SK-N-SH (cell line): Measurements from ENCODE around the gene RRH. TPM values are rescaled to one million over a fixed set of nuclear protein-coding genes. Genes with fewer than 3 reads are reported as not detected.

Source experiments
- CTCF ChIA-PET: fragments of 300-600, 350-600 bp; formaldehyde crosslinking; extraction: SDS; loops from one replicate; lab custom pipeline; 2021; lab: Yijun Ruan, JAX
- POLR2A ChIA-PET: fragments of 350-600 bp; sonication (Branson Sonifier 250); formaldehyde crosslinking; extraction: SDS; loops from one replicate; lab custom pipeline; 2020; ENCODE audit warnings: antibody characterized with exemption, inconsistent platforms; lab: Yijun Ruan, JAX
- DNase-seq: peaks from one replicate; pipeline ENCODE4 v3.0.0; 2012
- H2AFZ ChIP-seq: fragments of 200-600 bp; sonication (generic); 2 replicates; pipeline ENCODE4 v1.8.1; 2016; ENCODE audit warnings: antibody characterized with exemption, mild to moderate bottlenecking, low read depth
- H3F3A ChIP-seq: fragments of 200-600 bp; sonication (generic); replicated peaks from 2 replicates; pipeline ENCODE3; 2016; ENCODE audit warnings: antibody characterized with exemption, mild to moderate bottlenecking; ENCODE audit not compliant: insufficient read depth
- H3K27ac ChIP-seq, 2 experiments: fragments of 200-500 bp in 1 of 2; fragments of 200-600 bp in 1 of 2; sonication (Bioruptor generic) in 1 of 2; sonication (generic), shearing (Covaris generic) in 1 of 2; 2 replicates each; pipeline versions ENCODE4 v1.5.1 to v1.6.1; 2014 to 2016; ENCODE audit warnings: low read depth in 2 of 2, inconsistent platforms in 1 of 2, low read length in 1 of 2, mild to moderate bottlenecking in 1 of 2, mixed read lengths in 1 of 2
- H3K27me3 ChIP-seq: fragments of 200-600 bp; sonication (generic), shearing (Covaris generic); 2 replicates; pipeline ENCODE4 v1.6.1; 2016; ENCODE audit warnings: mixed run types; ENCODE audit not compliant: insufficient read depth
- H3K36me3 ChIP-seq, 2 experiments: fragments of 200-500 bp in 1 of 2; fragments of 200-600 bp in 1 of 2; sonication (Bioruptor generic) in 1 of 2; sonication (generic) in 1 of 2; replicated peaks in 1 of 2; 2 replicates each; pipeline versions ENCODE3 to v1.5.1; 2014 to 2016; ENCODE audit warnings: low read length in 1 of 2, mild to moderate bottlenecking in 1 of 2; ENCODE audit not compliant: insufficient read depth in 2 of 2, control insufficient read depth in 1 of 2
- H3K4me1 ChIP-seq, 2 experiments: fragments of 200-500 bp in 1 of 2; fragments of 200-600 bp in 1 of 2; sonication (Bioruptor generic) in 1 of 2; sonication (generic), shearing (Covaris generic) in 1 of 2; 2 replicates each; pipeline versions ENCODE4 v1.5.1 to v1.6.1; 2014 to 2016; ENCODE audit warnings: low read depth in 1 of 2, low read length in 1 of 2, mixed run types in 1 of 2; ENCODE audit not compliant: insufficient read depth in 2 of 2, control insufficient read depth in 1 of 2
- H3K4me2 ChIP-seq: fragments of 200-600 bp; sonication (generic), shearing (Covaris generic); 2 replicates; pipeline ENCODE4 v1.6.1; 2017; ENCODE audit warnings: mixed run types
- H3K4me3 ChIP-seq, 2 experiments: fragments of 200-500 bp in 1 of 2; fragments of 200-600 bp in 1 of 2; sonication (Bioruptor generic) in 1 of 2; sonication (generic), shearing (Covaris generic) in 1 of 2; 2 replicates each; pipeline versions ENCODE4 v1.5.1 to v1.8.1; 2014 to 2016; ENCODE audit warnings: low read depth in 2 of 2, inconsistent platforms in 1 of 2, low read length in 1 of 2, mild to moderate bottlenecking in 1 of 2, mixed read lengths in 1 of 2, moderate library complexity in 1 of 2
- H3K79me2 ChIP-seq: fragments of 200-600 bp; sonication (generic); 2 replicates; pipeline ENCODE4 v1.8.1; 2017; ENCODE audit warnings: mild to moderate bottlenecking; ENCODE audit not compliant: insufficient read depth
- H3K9ac ChIP-seq: fragments of 200-600 bp; sonication (generic); 2 replicates; pipeline ENCODE4 v1.6.1; 2017; ENCODE audit warnings: mixed run types
- H3K9me2 ChIP-seq: fragments of 200-600 bp; sonication (generic); 2 replicates; pipeline ENCODE4 v1.6.1; 2017; ENCODE audit warnings: mixed run types
- H3K9me3 ChIP-seq: fragments of 200-600 bp; sonication (generic); 2 replicates; pipeline ENCODE4 v1.6.1; 2017; ENCODE audit warnings: mixed run types, mild to moderate bottlenecking, moderate library complexity
- H4K20me1 ChIP-seq: fragments of 200-600 bp; sonication (generic); 2 replicates; pipeline ENCODE4 v1.6.1; 2017; ENCODE audit warnings: mild to moderate bottlenecking, mixed run types; ENCODE audit not compliant: insufficient read depth
- CHD2 ChIP-seq: fragments of 150-350 bp; IDR thresholded peaks from 2 replicates; pipeline ENCODE4 v1.6.1; 2018; ENCODE audit warnings: low read length; ENCODE audit not compliant: partially characterized antibody
- CTCF ChIP-seq: fragments of 200-600 bp; sonication (generic); IDR thresholded peaks from 2 replicates; pipeline ENCODE4 v1.6.1; 2017; ENCODE audit warnings: antibody characterized with exemption, mild to moderate bottlenecking, moderate library complexity
- ELF1 ChIP-seq: IDR thresholded peaks from 2 replicates; pipeline ENCODE4 v1.4.0; 2012
- EP300 ChIP-seq, 2 experiments: IDR thresholded peaks; 2 replicates each; pipeline versions ENCODE4 v1.4.0 to v1.6.1; 2012; ENCODE audit warnings: borderline replicate concordance in 1 of 2, low read depth in 1 of 2, low read length in 1 of 2
- EZH2phosphoT487 ChIP-seq: fragments of 200-600 bp; sonication (generic); IDR thresholded peaks from 2 replicates; pipeline ENCODE4 v1.6.1; 2017; ENCODE audit warnings: low read depth, mixed run types, mild to moderate bottlenecking, antibody characterized with exemption, moderate library complexity, borderline replicate concordance
- FOSL2 ChIP-seq: IDR thresholded peaks from 2 replicates; pipeline ENCODE4 v1.4.0; 2012; ENCODE audit warnings: low read depth, mild to moderate bottlenecking, moderate library complexity, borderline replicate concordance
- FOXM1 ChIP-seq: IDR thresholded peaks from 2 replicates; pipeline ENCODE4 v1.4.0; 2012; ENCODE audit warnings: low read depth, mild to moderate bottlenecking
- GATA2 ChIP-seq: sonication (generic); formaldehyde crosslinking; IDR thresholded peaks from 2 replicates; pipeline ENCODE4 v1.5.0; 2020; ENCODE audit warnings: mild to moderate bottlenecking, missing genetic modification reagents
- JUND ChIP-seq: IDR thresholded peaks from 2 replicates; pipeline ENCODE4 v1.4.0; 2012
- POLR2AphosphoS5 ChIP-seq: IDR thresholded peaks from 2 replicates; pipeline ENCODE4 v1.6.1; 2012; ENCODE audit warnings: low read depth, low read length
- RAD21 ChIP-seq: IDR thresholded peaks from 2 replicates; pipeline ENCODE4 v1.6.1; 2012; ENCODE audit warnings: mild to moderate bottlenecking, low read length
- RFX5 ChIP-seq: IDR thresholded peaks from 2 replicates; pipeline ENCODE4 v1.6.1; 2012; ENCODE audit warnings: mild to moderate bottlenecking, improper control_type of control experiment, low read length
- RXRA ChIP-seq: IDR thresholded peaks from 2 replicates; pipeline ENCODE4 v1.4.0; 2012; ENCODE audit warnings: low read depth, mild to moderate bottlenecking, borderline replicate concordance
- SIN3A ChIP-seq: IDR thresholded peaks from 2 replicates; pipeline ENCODE4 v1.6.1; 2012; ENCODE audit warnings: low read depth, mild to moderate bottlenecking, low read length, moderate library complexity, borderline replicate concordance
- SMC3 ChIP-seq: IDR thresholded peaks from 2 replicates; pipeline ENCODE4 v1.6.1; 2012; ENCODE audit warnings: low read depth, low read length, improper control_type of control experiment
- TAF1 ChIP-seq: IDR thresholded peaks from 2 replicates; pipeline ENCODE4 v1.6.1; 2012; ENCODE audit warnings: low read depth, mild to moderate bottlenecking, low read length, moderate library complexity, borderline replicate concordance
- TCF12 ChIP-seq: IDR thresholded peaks from 2 replicates; pipeline ENCODE4 v1.4.0; 2012
- TEAD4 ChIP-seq: IDR thresholded peaks from 2 replicates; pipeline ENCODE4 v1.4.0; 2012; ENCODE audit warnings: mild to moderate bottlenecking, borderline replicate concordance; ENCODE audit not compliant: insufficient read depth
- USF1 ChIP-seq: IDR thresholded peaks from 2 replicates; pipeline ENCODE4 v1.4.0; 2012; ENCODE audit warnings: low read depth, borderline replicate concordance
- USF2 ChIP-seq: fragments of 150-350 bp; IDR thresholded peaks from 2 replicates; pipeline ENCODE4 v1.6.1; 2017; ENCODE audit warnings: antibody characterized with exemption, low read length, low read depth, borderline replicate concordance
- YY1 ChIP-seq: IDR thresholded peaks from 2 replicates; pipeline ENCODE4 v1.4.0; 2012; ENCODE audit warnings: low read depth, mild to moderate bottlenecking
- WGBS: methylation state at CpG from one replicate; pipeline ENCODE4 v1.1.6; 2017; ENCODE audit warnings: low lambda C conversion rate; 5-methylcytosine and 5-hydroxymethylcytosine counted together
- polyA plus RNA-seq, 3 experiments: library from polyadenylated mRNA; depleted of rRNA; stranded (reverse); fragments of >200 nt; gene quantifications; 2 replicates each; pipeline ENCODE4 v1.2.3, GENCODE V29; 2012
- TF ChIP-seq, protein P1 (sequence below): fragments of 150-350 bp; IDR thresholded peaks from 2 replicates; pipeline ENCODE4 v1.6.1; 2016; ENCODE audit warnings: mild to moderate bottlenecking, low read depth, low read length
- TF ChIP-seq, protein P2 (sequence below): IDR thresholded peaks from 2 replicates; pipeline ENCODE4 v1.4.0; 2012; ENCODE audit warnings: low read depth

RRH gene
- polyA plus RNA-seq, 1 of the 3 experiments (the other 2 are of a cell fraction), result 0.05 TPM

- TF ChIP-seq USF1 (no peak), YY1 (no peak), FOSL2 (no peak), RFX5 (no peak), TEAD4 (no peak), CHD2 (no peak)
- Histone ChIP-seq H3K9me3 (no peaks in the 10 kb centered on the region), H3K4me3 (no peak overlapping the region), H3K9ac (no peak overlapping the region), H3F3A (no peaks in the 10 kb centered on the region), H3K36me3 (no peaks in the 10 kb centered on the region), H3K9me2 (no peaks in the 10 kb centered on the region), H3K27ac (no peak overlapping the region), H4K20me1 (no peaks in the 10 kb centered on the region), H3K79me2 (no peaks in the 10 kb centered on the region), H2AFZ (no peak overlapping the region), H3K4me2 (no peak overlapping the region), H3K4me1 (no peaks in the 10 kb centered on the region), H3K27me3 (peaks cover 11% of the 10 kb centered on the region; the same call in 1 of the 2 replicates)
- WGBS, result 6% methylated on average over 3 of the region's 3 CpGs
- DNase-seq, result no peak
- ChIA-PET POLR2A (no interaction called here), CTCF (interaction anchor here (0.6 to 1.7 kb wide), 4 partner anchors 14 to 174 kb away, joined by 3 to 4 read pairs (median 3); partner anchors contain the start of gene CASP6)
Observed at GRCh38 chr4:109877400-109877799, 49.6 kb downstream of the RRH start.

DNA sequence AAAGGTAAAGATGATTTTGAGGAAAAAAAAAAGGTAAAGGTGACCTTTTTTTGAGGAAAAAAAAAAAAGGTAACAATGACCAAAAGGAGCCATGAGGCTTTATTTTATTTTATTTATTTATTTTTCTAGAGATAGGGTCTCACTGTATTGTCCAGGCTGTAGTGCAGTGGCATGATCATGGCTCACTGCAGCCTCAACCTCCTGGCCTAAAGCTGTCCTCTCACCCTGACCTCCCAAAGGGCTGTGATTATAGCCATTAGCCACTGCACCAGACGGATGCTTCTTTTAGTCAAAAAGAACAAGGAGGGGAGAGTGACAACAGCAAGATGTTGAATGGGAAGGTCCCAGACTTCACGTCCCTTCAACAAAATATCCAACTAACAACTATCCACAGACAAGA lies 50.6 kb downstream of the RRH start:
- no peaks in the 10 kb centered on the region for H3K36me3 ChIP-seq
- H3K27ac ChIP-seq, result no peak overlapping the region
- H3K27me3 ChIP-seq, result peaks cover 11% of the 10 kb centered on the region; the same call in 1 of the 2 replicates
- H3K4me3 ChIP-seq, result no peak overlapping the region
- no peaks in the 10 kb centered on the region for H3K9me2 ChIP-seq
- H3K79me2 ChIP-seq, result no peaks in the 10 kb centered on the region
- ChIA-PET CTCF (interaction anchor here (1.7 kb wide), 1 partner anchor 15 kb away, joined by 4 read pairs; no protein-coding TSS in a partner anchor), POLR2A (no interaction called here)
- H3K4me2 ChIP-seq, result no peak overlapping the region
- no peak overlapping the region for H3K9ac ChIP-seq
- no peaks in the 10 kb centered on the region for H3F3A ChIP-seq
- no peak for DNase-seq
- WGBS, result 3% methylated on average over 2 of the region's 2 CpGs
- no peak overlapping the region for H2AFZ ChIP-seq
- H3K9me3 ChIP-seq, result no peaks in the 10 kb centered on the region
- TF ChIP-seq CTCF, result no peak
- no peak for TF ChIP-seq RAD21
- TF ChIP-seq POLR2AphosphoS5, result no peak
- TF ChIP-seq JUND, result no peak
- TF ChIP-seq, protein P1, sequence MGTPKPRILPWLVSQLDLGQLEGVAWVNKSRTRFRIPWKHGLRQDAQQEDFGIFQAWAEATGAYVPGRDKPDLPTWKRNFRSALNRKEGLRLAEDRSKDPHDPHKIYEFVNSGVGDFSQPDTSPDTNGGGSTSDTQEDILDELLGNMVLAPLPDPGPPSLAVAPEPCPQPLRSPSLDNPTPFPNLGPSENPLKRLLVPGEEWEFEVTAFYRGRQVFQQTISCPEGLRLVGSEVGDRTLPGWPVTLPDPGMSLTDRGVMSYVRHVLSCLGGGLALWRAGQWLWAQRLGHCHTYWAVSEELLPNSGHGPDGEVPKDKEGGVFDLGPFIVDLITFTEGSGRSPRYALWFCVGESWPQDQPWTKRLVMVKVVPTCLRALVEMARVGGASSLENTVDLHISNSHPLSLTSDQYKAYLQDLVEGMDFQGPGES, result no peak
- no peak for TF ChIP-seq CHD2
- no peak for TF ChIP-seq SIN3A
- no peak for TF ChIP-seq RFX5
- no peak for TF ChIP-seq EZH2phosphoT487
- TF ChIP-seq TEAD4, result no peak
- TF ChIP-seq, protein P2, sequence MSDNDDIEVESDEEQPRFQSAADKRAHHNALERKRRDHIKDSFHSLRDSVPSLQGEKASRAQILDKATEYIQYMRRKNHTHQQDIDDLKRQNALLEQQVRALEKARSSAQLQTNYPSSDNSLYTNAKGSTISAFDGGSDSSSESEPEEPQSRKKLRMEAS, result no peak
- TF ChIP-seq TCF12, result no peak
- no peak for TF ChIP-seq EP300 (IDR thresholded peaks at IDR 0.05; ENCODE audit: borderline replicate concordance in 1 of 2, low read depth in 1 of 2, low read length in 1 of 2)
- no peak for TF ChIP-seq GATA2
- no peak for TF ChIP-seq USF2
- TF ChIP-seq SMC3, result no peak
- no peak for TF ChIP-seq ELF1
- no peak for TF ChIP-seq TAF1
- no peak for TF ChIP-seq FOXM1
- no peak for TF ChIP-seq RXRA
- H3K4me1 ChIP-seq, result no peaks in the 10 kb centered on the region
- no peaks in the 10 kb centered on the region for H4K20me1 ChIP-seq
